AG10803 (cell line): ENCODE measurements around the gene IFT122.
A peak's percentile ranks its signal among the peaks of the same experiment; 100 is the strongest.

Experiments used
- DNase-seq: peaks from one replicate; pipeline ENCODE4 v3.0.0; 2010; ENCODE audit warnings: low read depth
- H3K4me3 ChIP-seq: 2 replicates; pipeline ENCODE4 v1.5.1; 2011; ENCODE audit warnings: mild to moderate bottlenecking, low read length, control low read depth
- CTCF ChIP-seq: conservative IDR thresholded peaks from 2 replicates; pipeline ENCODE4 v1.5.1; 2011; ENCODE audit warnings: mild to moderate bottlenecking, low read length, control low read depth, inconsistent platforms

IFT122 gene

GRCh38 chr3:129524081-129524480 is 84.1 kb downstream of the IFT122 start:
- no peak overlapping the region for H3K4me3 ChIP-seq
- DNase-seq: no peak
- TF ChIP-seq CTCF: no peak

- peak; percentile 47 for DNase-seq
- no peak overlapping the region for H3K4me3 ChIP-seq
- TF ChIP-seq CTCF: no peak
Observed at GRCh38 chr3:129525341-129525968, 85.4 kb downstream of the IFT122 start.

DNA sequence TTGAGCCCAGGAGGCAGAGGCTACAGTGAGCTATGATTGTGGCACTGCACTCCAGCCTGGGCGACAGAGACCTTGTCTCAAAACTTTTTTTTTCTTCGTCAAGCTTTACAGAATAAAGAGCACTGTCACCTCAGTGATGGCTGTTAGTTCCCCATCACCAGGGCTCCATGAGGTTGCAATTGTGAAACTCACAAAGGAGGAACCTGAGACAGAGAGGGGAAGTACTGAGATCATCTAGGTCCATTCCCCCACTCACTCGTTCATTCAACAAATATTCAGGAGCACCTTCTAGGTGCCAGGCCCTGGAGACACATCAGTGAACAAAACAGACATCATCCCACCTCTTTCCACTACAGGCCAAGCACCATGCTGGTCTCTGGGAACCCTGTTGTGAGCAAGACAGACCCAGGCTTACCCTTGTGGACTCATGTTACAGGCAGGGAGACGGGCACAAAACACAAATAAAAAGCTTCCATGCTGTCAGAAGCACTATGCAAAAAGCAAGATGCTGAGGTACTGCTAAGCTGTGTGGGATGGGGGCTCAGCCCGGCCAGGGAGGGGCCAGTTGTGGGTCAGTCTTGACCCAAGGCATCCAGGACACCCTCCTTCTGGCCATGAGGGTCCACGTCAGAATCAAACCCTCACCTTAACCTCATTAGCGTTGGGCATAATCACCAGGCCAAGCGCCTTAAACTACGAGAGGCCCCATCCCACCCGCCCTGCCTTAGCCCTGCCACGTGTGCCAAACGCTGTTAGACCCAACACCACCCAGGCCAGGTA is 86.3 kb downstream of the IFT122 start:
- DNase-seq: no peak
- H3K4me3 ChIP-seq: no peak overlapping the region
- no peak for TF ChIP-seq CTCF

DNA sequence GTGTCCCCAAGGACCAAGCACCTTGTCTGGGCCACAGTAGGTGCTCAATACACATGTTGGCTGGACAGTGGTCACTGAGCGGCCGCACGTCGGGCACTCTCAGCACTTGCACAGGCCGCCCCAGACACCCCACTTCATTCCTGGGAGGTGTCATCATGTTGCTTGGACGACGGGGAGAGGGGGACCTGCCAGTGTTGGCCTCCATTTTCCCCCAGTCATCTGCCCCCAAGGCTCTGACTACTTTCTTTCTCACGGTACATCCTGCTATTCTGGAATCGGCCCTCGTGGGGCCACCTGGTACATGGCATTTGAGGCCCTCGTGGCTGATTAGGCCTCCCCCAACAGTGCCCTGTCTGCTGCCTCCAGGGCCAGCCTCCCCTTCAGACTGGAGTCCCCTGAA is 87.2 kb downstream of the IFT122 start:
- TF ChIP-seq CTCF: no peak
- DNase-seq: no peak
- H3K4me3 ChIP-seq: no peak overlapping the region

DNA sequence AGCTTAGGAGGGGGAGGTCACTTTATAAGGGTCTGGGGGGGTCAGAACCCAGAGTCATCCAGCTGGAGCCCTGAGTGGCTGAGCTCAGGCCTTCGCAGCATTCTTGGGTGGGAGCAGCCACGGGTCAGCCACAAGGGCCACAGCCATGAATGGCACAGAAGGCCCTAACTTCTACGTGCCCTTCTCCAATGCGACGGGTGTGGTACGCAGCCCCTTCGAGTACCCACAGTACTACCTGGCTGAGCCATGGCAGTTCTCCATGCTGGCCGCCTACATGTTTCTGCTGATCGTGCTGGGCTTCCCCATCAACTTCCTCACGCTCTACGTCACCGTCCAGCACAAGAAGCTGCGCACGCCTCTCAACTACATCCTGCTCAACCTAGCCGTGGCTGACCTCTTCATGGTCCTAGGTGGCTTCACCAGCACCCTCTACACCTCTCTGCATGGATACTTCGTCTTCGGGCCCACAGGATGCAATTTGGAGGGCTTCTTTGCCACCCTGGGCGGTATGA is 88.6 kb downstream of the IFT122 start, which contains the start of gene RHO:
Gene RHO, plus strand, starts transcription at position 51 of the 512 bp plus-strand sequence. Its CDS starts 95 bp downstream, at position 146.
- no peak for DNase-seq
- no peak for TF ChIP-seq CTCF
- no peak within 1 kb of the TSS for H3K4me3 ChIP-seq

- DNase-seq: no peak
- TF ChIP-seq CTCF: no peak
- H3K4me3 ChIP-seq: no peak overlapping the region
Observed at GRCh38 chr3:129529436-129530210, 89.6 kb downstream of the IFT122 start.
